Motor neuron (in vitro differentiated cells): ENCODE measurements around the gene SHD. TPM values are rescaled to one million over a fixed set of nuclear protein-coding genes. Genes with fewer than 3 reads are reported as not detected.
"Not testable (repeated sequence)": the region's sequence is repeated elsewhere in the genome, so short reads cannot be mapped to it uniquely, and the experiment has no call there.

ENCODE experiments used
- ATAC-seq, 8 experiments: fragments of 200-7000 bp; cut with Tn5 transposase; replicated peaks in 6 of 8; 2 replicates each; pipeline ENCODE4 v1.8.0; 2021; ENCODE audit warnings: mild to moderate bottlenecking in 8 of 8, moderate library complexity in 8 of 8
- H3K27ac ChIP-seq, 2 donors: fragments of 250-450 bp; sonication (Bioruptor Pico); 2 replicates each; pipeline ENCODE4 v1.9.0; 2021; ENCODE audit warnings: antibody characterized with exemption in 2 of 2, mild to moderate bottlenecking in 2 of 2, moderate library complexity in 1 of 2
- H3K4me1 ChIP-seq, 2 donors: fragments of 250-450 bp; sonication (Bioruptor Pico); replicated peaks in 1 of 2; 2 replicates each; pipeline ENCODE4 v1.6.1; 2021; ENCODE audit warnings: antibody characterized with exemption in 2 of 2, mild to moderate bottlenecking in 2 of 2, moderate library complexity in 1 of 2
- H3K4me3 ChIP-seq, 5 donors: fragments of 250-450 bp; sonication (Bioruptor Pico); 2 replicates each; pipeline ENCODE4 v1.9.0; 2021; ENCODE audit warnings: antibody characterized with exemption in 5 of 5, mild to moderate bottlenecking in 5 of 5, moderate library complexity in 4 of 5
- WGBS, 10 experiments: fragments of 450-650 bp; shearing (Covaris generic); methylation state at CpG; one replicate each; pipeline ENCODE4 v1.0.0; 2022; 5-methylcytosine and 5-hydroxymethylcytosine counted together
- in situ Hi-C, 9 experiments: fragments of 400-800 bp; cut with MboI; loops; one replicate each; pipeline ENCODE4 v1.15.0; 2021; ENCODE audit warnings: low sequenced_read_pairs in 9 of 9, low pct_unique_long_range_greater_than_20kb in 2 of 9; ENCODE audit not compliant: unreplicated experiment in 9 of 9
- total RNA-seq, 8 experiments: library from RNA; unstranded; fragments of 300-600 nt; gene quantifications; 2 replicates each; pipeline versions ENCODE4 v1.2.3 to v1.2.4, GENCODE V29; 2022

Gene SHD, protein sequence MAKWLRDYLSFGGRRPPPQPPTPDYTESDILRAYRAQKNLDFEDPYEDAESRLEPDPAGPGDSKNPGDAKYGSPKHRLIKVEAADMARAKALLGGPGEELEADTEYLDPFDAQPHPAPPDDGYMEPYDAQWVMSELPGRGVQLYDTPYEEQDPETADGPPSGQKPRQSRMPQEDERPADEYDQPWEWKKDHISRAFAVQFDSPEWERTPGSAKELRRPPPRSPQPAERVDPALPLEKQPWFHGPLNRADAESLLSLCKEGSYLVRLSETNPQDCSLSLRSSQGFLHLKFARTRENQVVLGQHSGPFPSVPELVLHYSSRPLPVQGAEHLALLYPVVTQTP
- 10 to 100 TPM in 4 of 8 experiments, 1 to 10 TPM in 1, under 1 TPM in 2, not detected in 1; 0.21 to 52.7 (median 28.5) TPM for total RNA-seq

- peak in 5 of 8 experiments; percentile 75 to 78 (median 77) for ATAC-seq
- H3K4me3 ChIP-seq: peak within 1 kb of the TSS; percentile 44 to 77 (median 63)
- H3K27ac ChIP-seq: peak within 1 kb of the TSS; percentile 77 to 80
- no CpG with 5 or more reads among the region's 44 CpGs for WGBS, 10 experiments
- H3K4me1 ChIP-seq: peaks cover 10 to 16% of the 10 kb centered on the region in 2 donors
- in situ Hi-C loops: no loop called here
Observed at GRCh38 chr19:4278419-4279266, at the start of gene SHD. Gene SHD (plus strand): TSS chr19:4279266. CDS start chr19:4280064, 798 bp downstream.

GRCh38 chr19:4230237-4230636, 48.8 kb upstream of the SHD start:
- in situ Hi-C loops, H3K4me1 ChIP-seq, ATAC-seq, H3K4me3 ChIP-seq, H3K27ac ChIP-seq: not testable (repeated sequence)
- 65 to 100% (median 76%) methylated on average over 1 to 5 of the region's 6 CpGs; no CpG with 5 or more reads in 6 of the 10 experiments for WGBS, 10 experiments

GRCh38 chr19:4231521-4231920, 47.5 kb upstream of the SHD start:
- 60 to 94% (median 85%) methylated on average over 1 to 5 of the region's 6 CpGs; no CpG with 5 or more reads in 4 of the 10 experiments for WGBS, 10 experiments
- H3K4me3 ChIP-seq, in situ Hi-C loops, ATAC-seq, H3K4me1 ChIP-seq, H3K27ac ChIP-seq: not testable (repeated sequence)

DNA sequence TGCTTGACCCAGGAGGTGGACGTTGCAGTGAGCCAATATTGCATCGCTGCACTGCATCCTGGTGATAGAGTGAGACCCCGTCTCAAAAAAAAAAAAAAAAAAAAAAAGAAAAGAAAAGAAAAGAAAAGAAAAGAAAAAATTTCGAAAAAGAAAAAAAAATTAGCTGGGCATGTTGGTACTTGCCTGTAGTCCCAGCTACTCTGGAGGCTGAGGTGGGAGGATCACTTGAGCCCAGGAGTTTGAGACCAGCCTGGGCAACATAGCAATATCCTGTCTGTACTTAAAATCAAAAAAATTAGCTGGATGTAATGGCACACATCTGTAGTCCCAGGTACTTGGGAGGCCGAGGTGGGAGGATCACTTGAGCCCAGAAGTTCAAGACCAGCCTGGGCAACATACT, 46.9 kb upstream of the SHD start:
- H3K4me3 ChIP-seq, in situ Hi-C loops, ATAC-seq, H3K27ac ChIP-seq, H3K4me1 ChIP-seq: not testable (repeated sequence)
- WGBS, 10 experiments: 52 to 80% (median 65%) methylated on average over 2 to 5 of the region's 5 CpGs; no CpG with 5 or more reads in 1 of the 10 experiments

DNA sequence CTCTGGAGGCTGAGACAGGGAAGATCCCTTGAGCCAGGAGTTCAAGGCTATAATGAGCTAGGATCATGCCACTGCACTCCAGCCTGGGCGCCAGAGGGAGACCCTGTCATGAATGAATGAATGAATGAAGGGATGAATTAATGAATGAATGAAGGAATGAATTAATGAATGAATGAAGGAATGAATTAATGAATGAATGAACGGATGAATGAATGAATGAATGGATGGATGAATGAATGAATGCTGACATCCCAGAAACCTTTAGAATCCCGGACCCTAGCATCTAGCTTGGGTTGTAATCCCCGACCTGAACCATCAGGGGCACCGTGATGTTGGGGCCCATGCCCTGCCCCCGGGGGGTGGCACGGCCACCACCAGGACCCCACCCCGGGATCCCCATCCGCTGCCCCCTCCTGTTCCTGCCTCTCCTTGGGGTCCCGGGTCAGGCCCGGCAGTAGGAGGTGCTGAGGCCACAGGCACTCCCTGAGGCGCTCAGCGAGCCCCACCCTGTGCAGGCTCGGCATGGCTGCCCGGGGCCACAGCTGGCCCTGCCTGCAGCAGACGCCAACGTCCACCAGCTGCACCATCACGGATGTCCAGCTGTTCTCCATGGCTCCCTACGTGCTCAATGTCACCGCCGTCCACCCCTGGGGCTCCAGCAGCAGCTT, 46.3 kb upstream of the SHD start:
- H3K4me1 ChIP-seq: no peaks in the 10 kb centered on the region
- ATAC-seq: peak in 7 of 8 experiments; percentile 18 to 57 (median 38)
- no peak overlapping the region for H3K27ac ChIP-seq
- in situ Hi-C loops: no loop called here
- H3K4me3 ChIP-seq: no peak overlapping the region
- WGBS, 10 experiments: 29 to 100% (median 71%) methylated on average over 1 to 5 of the region's 21 CpGs; no CpG with 5 or more reads in 2 of the 10 experiments

- Histone ChIP-seq H3K4me3 (no peak overlapping the region), H3K4me1 (no peaks in the 10 kb centered on the region), H3K27ac (no peak overlapping the region)
- in situ Hi-C loops: no loop called here
- WGBS, 10 experiments: 64 to 80% methylated on average over 2 of the region's 11 CpGs; no CpG with 5 or more reads in 8 of the 10 experiments
- peak; percentile 21 to 66 (median 44) for ATAC-seq
Observed at GRCh38 chr19:4233282-4233853, 45.7 kb upstream of the SHD start.

- H3K4me1 ChIP-seq: no peaks in the 10 kb centered on the region
- ATAC-seq: no peak
- WGBS, 10 experiments: 48 to 89% (median 76%) methylated on average over 2 to 10 of the region's 21 CpGs; no CpG with 5 or more reads in 2 of the 10 experiments
- no peak overlapping the region for H3K27ac ChIP-seq
- in situ Hi-C loops: no loop called here
- no peak overlapping the region for H3K4me3 ChIP-seq
Observed at GRCh38 chr19:4234142-4234861, 44.8 kb upstream of the SHD start.

DNA sequence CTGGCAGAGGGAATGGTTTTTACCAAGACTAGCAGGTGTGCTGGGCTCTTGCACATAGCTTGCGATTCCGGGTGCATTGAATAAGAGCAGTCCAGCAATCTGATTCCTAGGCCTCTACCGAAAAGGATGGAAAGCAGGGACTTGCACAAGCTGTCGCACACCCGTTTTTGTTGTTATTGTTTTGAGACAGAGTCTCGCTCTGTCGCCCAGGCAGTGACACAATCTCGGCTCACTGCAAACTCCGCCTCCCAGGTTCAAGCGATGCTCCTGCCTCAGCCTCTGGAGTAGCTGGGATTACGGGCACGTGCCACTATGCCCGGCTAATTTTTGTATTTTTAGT, 44.2 kb upstream of the SHD start:
- no peak for ATAC-seq
- Histone ChIP-seq H3K27ac (no peak overlapping the region), H3K4me1 (no peaks in the 10 kb centered on the region), H3K4me3 (no peak overlapping the region)
- 35 to 80% (median 66%) methylated on average over 1 to 8 of the region's 13 CpGs; no CpG with 5 or more reads in 6 of the 10 experiments for WGBS, 10 experiments
- in situ Hi-C loops: no loop called here

DNA sequence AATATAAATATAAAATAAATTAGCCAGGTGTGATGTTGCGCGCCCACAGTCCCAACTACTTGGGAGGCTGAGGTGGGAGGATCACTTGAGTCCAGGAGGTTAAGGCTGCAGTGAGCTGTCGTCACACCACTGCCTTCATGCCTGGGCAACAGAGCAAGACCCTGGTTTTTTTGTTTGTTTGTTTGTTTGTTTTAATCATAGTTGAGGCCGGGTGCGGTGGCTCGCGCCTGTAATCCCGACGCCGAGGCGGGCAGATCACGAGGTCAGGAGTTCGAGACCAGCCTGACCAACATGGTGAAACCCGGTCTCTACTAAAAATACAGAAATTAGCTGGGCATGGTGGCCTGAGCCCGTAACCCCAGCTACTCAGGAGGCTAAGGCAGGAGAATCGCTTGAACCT, 41.6 kb upstream of the SHD start:
- in situ Hi-C loops, ATAC-seq, H3K4me3 ChIP-seq, H3K27ac ChIP-seq, H3K4me1 ChIP-seq: not testable (repeated sequence)
- WGBS, 10 experiments: 76 to 100% (median 88%) methylated on average over 1 to 15 of the region's 16 CpGs; no CpG with 5 or more reads in 3 of the 10 experiments

- WGBS, 10 experiments: 67 to 100% (median 93%) methylated on average over 1 to 3 of the region's 4 CpGs; no CpG with 5 or more reads in 5 of the 10 experiments
- Histone ChIP-seq H3K4me3 (no peak overlapping the region), H3K4me1 (no peaks in the 10 kb centered on the region), H3K27ac (no peak overlapping the region)
- in situ Hi-C loops: no loop called here
- ATAC-seq: no peak
Observed at GRCh38 chr19:4238831-4239230, 40.2 kb upstream of the SHD start.

- no peak overlapping the region for H3K27ac ChIP-seq
- WGBS, 10 experiments: 13 to 68% (median 43%) methylated on average over 1 to 5 of the region's 5 CpGs; no CpG with 5 or more reads in 1 of the 10 experiments
- peaks cover 0 to 5% of the 10 kb centered on the region in 2 donors for H3K4me1 ChIP-seq
- in situ Hi-C loops: no loop called here
- no peak overlapping the region for H3K4me3 ChIP-seq
- ATAC-seq: no peak
Observed at GRCh38 chr19:4241824-4242430, 37.1 kb upstream of the SHD start.

GRCh38 chr19:4245938-4246337, 33.1 kb upstream of the SHD start:
- H3K4me1 ChIP-seq, ATAC-seq, in situ Hi-C loops, H3K27ac ChIP-seq, H3K4me3 ChIP-seq: not testable (repeated sequence)
- WGBS, 10 experiments: 86 to 100% (median 100%) methylated on average over 1 to 5 of the region's 6 CpGs; no CpG with 5 or more reads in 6 of the 10 experiments
